ENCODE measurements around the gene C8G. TPM values are rescaled to one million over a fixed set of nuclear protein-coding genes. Genes with fewer than 3 reads are reported as not detected.

Gene C8G
- total RNA-seq, 1 donor from 2014 or later, result not detected

- H3K36me3 ChIP-seq, result no peaks in the 10 kb centered on the region
- H3K4me3 ChIP-seq, result no peak overlapping the region
- intact Hi-C loops (cut with DNase I), result no loop called here
- TF ChIP-seq CTCF (IDR thresholded peaks at IDR 0.05), result no peak
- TF ChIP-seq POLR2AphosphoS5 (IDR thresholded peaks at IDR 0.05; ENCODE audit: insufficient read depth in 1 of 2, low read depth in 1 of 2), result no peak
- TF ChIP-seq POLR2A (IDR thresholded peaks at IDR 0.05), result no peak
- H3K4me1 ChIP-seq, result peaks cover 38% of the 10 kb centered on the region
- peak overlapping the region; percentile 62 for H3K27ac ChIP-seq
- H3K9me3 ChIP-seq, result no peaks in the 10 kb centered on the region
- no peaks in the 10 kb centered on the region for H3K27me3 ChIP-seq
- no peak for DNase-seq (ENCODE audit: extremely low spot score in 2 of 2)
These were observed 8.1 kb downstream of the C8G start for GRCh38 chr9:136952876-136953770.

- Histone ChIP-seq H3K27me3 (no peaks in the 10 kb centered on the region), H3K4me3 (no peak overlapping the region), H3K9me3 (no peaks in the 10 kb centered on the region), H3K27ac (no peak overlapping the region), H3K4me1 (peaks cover 34% of the 10 kb centered on the region), H3K36me3 (no peaks in the 10 kb centered on the region)
- no peak for DNase-seq (ENCODE audit: extremely low spot score in 2 of 2)
- intact Hi-C loops (cut with DNase I), result no loop called here
- TF ChIP-seq POLR2A (IDR thresholded peaks at IDR 0.05), result no peak
- TF ChIP-seq CTCF (IDR thresholded peaks at IDR 0.05), result no peak
- TF ChIP-seq POLR2AphosphoS5 (IDR thresholded peaks at IDR 0.05; ENCODE audit: insufficient read depth in 1 of 2, low read depth in 1 of 2), result no peak
These were observed 8.8 kb downstream of the C8G start for GRCh38 chr9:136953771-136954269.

- Histone ChIP-seq H3K27ac (no peak overlapping the region), H3K4me1 (peaks cover 27% of the 10 kb centered on the region), H3K36me3 (no peaks in the 10 kb centered on the region), H3K4me3 (no peak overlapping the region), H3K9me3 (no peaks in the 10 kb centered on the region), H3K27me3 (no peaks in the 10 kb centered on the region)
- DNase-seq (ENCODE audit: extremely low spot score in 2 of 2), result no peak
- intact Hi-C loops (cut with DNase I), result no loop called here
- TF ChIP-seq POLR2AphosphoS5 (IDR thresholded peaks at IDR 0.05; ENCODE audit: insufficient read depth in 1 of 2, low read depth in 1 of 2) (no peak), CTCF (IDR thresholded peaks at IDR 0.05) (no peak), POLR2A (IDR thresholded peaks at IDR 0.05) (no peak)
These were observed 9.4 kb downstream of the C8G start for GRCh38 chr9:136954270-136955083.

- Histone ChIP-seq H3K36me3 (no peaks in the 10 kb centered on the region), H3K4me3 (no peak overlapping the region), H3K9me3 (no peaks in the 10 kb centered on the region), H3K27me3 (no peaks in the 10 kb centered on the region), H3K27ac (no peak overlapping the region), H3K4me1 (peaks cover 20% of the 10 kb centered on the region)
- no peak for DNase-seq (ENCODE audit: extremely low spot score in 2 of 2)
- TF ChIP-seq CTCF (IDR thresholded peaks at IDR 0.05) (no peak), POLR2A (IDR thresholded peaks at IDR 0.05) (no peak), POLR2AphosphoS5 (IDR thresholded peaks at IDR 0.05; ENCODE audit: insufficient read depth in 1 of 2, low read depth in 1 of 2) (no peak)
- intact Hi-C loops (cut with DNase I), result no loop called here
These were observed 10.3 kb downstream of the C8G start for GRCh38 chr9:136955202-136955942.

Data from vagina (tissue), 2 donors.